HK-2 (cell line): ENCODE data around the gene GMDS.

Source experiments
- DNase-seq: peaks from one replicate; pipeline ENCODE4 v3.0.0-alpha.2; 2018; ENCODE audit not compliant: unreplicated experiment

GMDS gene

GRCh38 chr6:1987640-1988039 is 257.8 kb downstream of the GMDS start:
- no peak for DNase-seq

- DNase-seq: no peak
Measured at GRCh38 chr6:1986454-1987243, 258.8 kb downstream of the GMDS start.

- no peak for DNase-seq
Measured at GRCh38 chr6:1984346-1984994, 260.9 kb downstream of the GMDS start.

GRCh38 chr6:1983850-1984249 is 261.6 kb downstream of the GMDS start:
- no peak for DNase-seq

GRCh38 chr6:1972962-1973361 is 272.4 kb downstream of the GMDS start:
- no peak for DNase-seq

- no peak for DNase-seq
Measured at GRCh38 chr6:1971612-1972011, 273.8 kb downstream of the GMDS start.

GRCh38 chr6:1970151-1970561 is 275.2 kb downstream of the GMDS start:
- no peak for DNase-seq

- no peak for DNase-seq
Measured at GRCh38 chr6:1966713-1967112, 278.7 kb downstream of the GMDS start.

- DNase-seq: no peak
Measured at GRCh38 chr6:1965596-1966224, 279.7 kb downstream of the GMDS start.

- no peak for DNase-seq
Measured at GRCh38 chr6:1963596-1963995, 281.8 kb downstream of the GMDS start.

- no peak for DNase-seq
Measured at GRCh38 chr6:1962201-1962600, 283.2 kb downstream of the GMDS start.

- DNase-seq: no peak
Measured at GRCh38 chr6:1960486-1961142, 284.8 kb downstream of the GMDS start.

GRCh38 chr6:1958257-1958656 is 287.1 kb downstream of the GMDS start:
- no peak for DNase-seq

- no peak for DNase-seq
Measured at GRCh38 chr6:1957746-1958145, 287.7 kb downstream of the GMDS start.

- peak; percentile 78 for DNase-seq
Measured at GRCh38 chr6:1952740-1953360, 292.6 kb downstream of the GMDS start.

- DNase-seq: no peak
Measured at GRCh38 chr6:1950631-1951030, 294.8 kb downstream of the GMDS start.

GRCh38 chr6:1949538-1949937 is 295.9 kb downstream of the GMDS start:
- DNase-seq: no peak

GRCh38 chr6:1947922-1948321 is 297.5 kb downstream of the GMDS start:
- DNase-seq: no peak

GRCh38 chr6:1946583-1946982 is 298.8 kb downstream of the GMDS start:
- DNase-seq: no peak

- no peak for DNase-seq
Measured at GRCh38 chr6:1945235-1945832, 300.1 kb downstream of the GMDS start.

- DNase-seq: no peak
Measured at GRCh38 chr6:1942834-1943233, 302.6 kb downstream of the GMDS start.

GRCh38 chr6:1941534-1941933 is 303.9 kb downstream of the GMDS start:
- no peak for DNase-seq
